ENCODE results near the gene MYO7A. TPM values are rescaled to one million over a fixed set of nuclear protein-coding genes. Genes with fewer than 3 reads are reported as not detected.

MYO7A gene
- total and polyA plus RNA-seq, 2 experiments from 2014 or later, result 1.8 to 5.4 TPM

GRCh38 chr11:77174559-77174958 lies 46.5 kb downstream of the MYO7A start:
- peaks cover 38% of the 10 kb centered on the region for H3K4me1 ChIP-seq (ENCODE audit: insufficient read depth)
- TF ChIP-seq REST (IDR thresholded peaks at IDR 0.05; ENCODE audit: unreplicated experiment) (no peak), CREB1 (CRISPR knock-in tag; IDR thresholded peaks at IDR 0.05; ENCODE audit: low read depth) (no peak), ZNF331 (CRISPR knock-in tag; IDR thresholded peaks at IDR 0.05; ENCODE audit: low read depth) (no peak), EZH2phosphoT487 (IDR thresholded peaks at IDR 0.05; ENCODE audit: unreplicated experiment) (no peak), ETS1 (IDR thresholded peaks at IDR 0.05) (no peak), EZH2 (IDR thresholded peaks at IDR 0.05; ENCODE audit: low read depth, unreplicated experiment) (no peak), CTCF (conservative IDR thresholded peaks at IDR 0.05; ENCODE audit: low read depth in 2 of 2) (no peak), JUNB (IDR thresholded peaks at IDR 0.05; ENCODE audit: unreplicated experiment) (no peak), NANOG (IDR thresholded peaks at IDR 0.05; ENCODE audit: borderline replicate concordance) (no peak), ZNF114 (CRISPR knock-in tag; IDR thresholded peaks at IDR 0.05) (no peak), POLR2AphosphoS5 (IDR thresholded peaks at IDR 0.05; ENCODE audit: low read depth) (no peak), ZNF462 (CRISPR knock-in tag; IDR thresholded peaks at IDR 0.05) (no peak), STAT1 (IDR thresholded peaks at IDR 0.05; ENCODE audit: unreplicated experiment) (no peak)
- no peak overlapping the region for H3K27ac ChIP-seq (ENCODE audit: low read depth)
- Mint-ChIP-seq H3K9me3 (peaks cover 5% of the 10 kb centered on the region; the same call in 2 of the 3 replicates), H3K4me3 (no peak overlapping the region), H3K4me1 (peaks cover 67% of the 10 kb centered on the region), H3K36me3 (ENCODE audit: low read depth) (no peaks in the 10 kb centered on the region; the same call in 2 of the 3 replicates), H3K27me3 (ENCODE audit: insufficient read depth, low read depth, poor library complexity) (peaks cover 24% of the 10 kb centered on the region), H3K27ac (no peak overlapping the region)
- H3F3A ChIP-seq (replicated peaks; ENCODE audit: low read depth), result no peaks in the 10 kb centered on the region
- H3K4me2 ChIP-seq, result no peak overlapping the region
- H3K4me3 ChIP-seq, result no peak overlapping the region
- DNase-seq (ENCODE audit: low spot score), result no peak
- H3K9me2 ChIP-seq (ENCODE audit: insufficient read depth), result 0 out of 2 replicates have a peak, but pooled peaks cover 2% of the 10 kb centered on the region
- H3K79me2 ChIP-seq (replicated peaks; ENCODE audit: insufficient read depth), result no peaks in the 10 kb centered on the region
- H3K36me3 ChIP-seq (ENCODE audit: insufficient read depth), result no peaks in the 10 kb centered on the region
- no peaks in the 10 kb centered on the region for H4K20me1 ChIP-seq (replicated peaks; ENCODE audit: insufficient read depth)
- ATAC-seq, result no peak
- H3K27me3 ChIP-seq (ENCODE audit: insufficient read depth), result no peaks in the 10 kb centered on the region
- peak overlapping the region; percentile 72; the same call in 1 of the 2 replicates for H2AFZ ChIP-seq
